Heart left ventricle (tissue), 16 donors: Measurements from ENCODE around the gene SOX6. TPM values are rescaled to one million over a fixed set of nuclear protein-coding genes. Genes with fewer than 3 reads are reported as not detected.

Experiments used
- ATAC-seq, 4 donors: fragments of 200-7000 bp; cut with Tn5 transposase; one replicate each; pipeline ENCODE4 v1.9.1; 2020 to 2022; ENCODE audit warnings: moderate library complexity in 4 of 4, mild to moderate bottlenecking in 3 of 4, moderate number of reproducible peaks in 1 of 4
- DNase-seq, 5 donors: peaks; one replicate each; pipeline ENCODE4 v3.0.0-alpha.2; 2020
- H3K27ac ChIP-seq, 12 donors: fragments of 200-600 bp; sonication (generic) in 4 of 12; one replicate each; pipeline versions ENCODE4 v1.5.0 to v1.8.0; 2016 to 2022; ENCODE audit warnings: mild to moderate bottlenecking in 2 of 12
- H3K27me3 ChIP-seq, 9 donors: fragments of 200-600 bp; sonication (generic) in 2 of 9; one replicate each; pipeline versions ENCODE4 v1.5.1 to v1.8.0; 2016 to 2022; ENCODE audit warnings: mild to moderate bottlenecking in 3 of 9
- H3K36me3 ChIP-seq, 9 donors: fragments of 200-600 bp; sonication (generic) in 2 of 9; one replicate each; pipeline versions ENCODE4 v1.5.0 to v1.8.0; 2018 to 2022; ENCODE audit warnings: mild to moderate bottlenecking in 2 of 9
- H3K4me1 ChIP-seq, 12 donors: fragments of 200-600 bp; sonication (generic) in 4 of 12; one replicate each; pipeline versions ENCODE4 v1.5.0 to v1.8.0; 2016 to 2022; ENCODE audit warnings: mild to moderate bottlenecking in 3 of 12
- H3K4me3 ChIP-seq, 12 donors: fragments of 200-600 bp; sonication (generic) in 4 of 12; one replicate each; pipeline versions ENCODE4 v1.5.0 to v1.8.0; 2017 to 2022; ENCODE audit warnings: mild to moderate bottlenecking in 9 of 12, moderate library complexity in 4 of 12
- H3K9me3 ChIP-seq, 12 donors: fragments of 200-600 bp; sonication (generic) in 4 of 12; one replicate each; pipeline versions ENCODE4 v1.5.0 to v1.8.0; 2016 to 2022; ENCODE audit warnings: mild to moderate bottlenecking in 1 of 12
- CTCF ChIP-seq, 12 donors: fragments of 200-600 bp; sonication (generic) in 4 of 12; IDR thresholded peaks; one replicate each; pipeline versions ENCODE4 v1.5.0 to v1.8.0; 2018 to 2022; ENCODE audit warnings: antibody characterized with exemption in 12 of 12, mild to moderate bottlenecking in 5 of 12
- POLR2A ChIP-seq, 2 donors: fragments of 450-650 bp; IDR thresholded peaks; one replicate each; pipeline ENCODE4 v1.6.1; 2017; ENCODE audit warnings: antibody characterized with exemption in 2 of 2, mild to moderate bottlenecking in 2 of 2, moderate library complexity in 2 of 2
- whole genome bisulfite sequencing, 4 donors: extraction: QIAGEN DNeasy Blood & Tissue Kit in 2 of 4; methylation state at CpG; one replicate each; pipeline versions ENCODE4 v1.1.5 to v1.1.7; 2013 to 2018; 5-methylcytosine and 5-hydroxymethylcytosine counted together
- intact Hi-C, 10 donors: fragments of 100-400 bp; cut with DNase I; formaldehyde crosslinking; loops; one replicate each; pipeline versions ENCODE4 v1.11.1 to v1.14.2; 2022
- polyA plus RNA-seq, 2 donors: library from polyadenylated mRNA; stranded (reverse); fragments of 200-250 nt; gene quantifications; one replicate each; pipeline ENCODE4 v1.2.3, GENCODE V29; 2013
- total RNA-seq, 9 donors: library from RNA; depleted of rRNA in 2 of 9; stranded (reverse); fragments of >200 nt in 2 of 9; fragmentation: NEBNext Ultra II Directional in 3 of 9; extraction: Animal tissue kit (Norgen Biotek cat#: 25700) in 3 of 9; gene quantifications; one replicate each; pipeline versions ENCODE4 v1.1.0 to v1.2.4, GENCODE V29; 2016 to 2023
- donor health status: ischemic (EF 13 %, LVEDD 7.1; RV severe dilation, severe dysfunction).
- donor health status: healthy with polysubstance abuse.
- donor health status: DM: no; HTN: yes; CAD: no.
- donor health status: DM: no; HTN: no; CAD: no.
- donor health status: ischemic (EF 25% LVEDD 6.9; RV normal size, moderate dysfunction).
- donor health status: ischemic (EF 25% LVEDD 5.7; RV mildly dilated, moderate dysfunction).
- donor health status: healthy.
- donor health status: DM: yes; HTN: yes; CAD: no.
- donor health status: ischemic (EF 35%, LVEDD 5.7; RV mildly dilated, moderate dysfunction).
- donor health status: nonischemic (EF 11% LVEDD 7.7; RV severe dilation, severe dysfunction).
- donor health status: DM: yes; HTN: yes; CAD: no.
- donor health status: PGD.
- donor health status: ischemic (EF 29% LVEDD 5.4; RV normal size, mild dysfunction).
- donor health status: nonischemic (EF 23%, LVEDD 6.1; RV moderate dilation, normal function).

The SOX6 gene
- total and polyA plus RNA-seq, 11 donors: 1.5 to 39.6 (median 15.6) TPM

GRCh38 chr11:16359369-16359768 is 3.0 kb upstream of the SOX6 start:
- intact Hi-C loops: loop anchor here in 1 of 10 donors (10.0 kb wide), 1 partner anchor 245 kb away; no protein-coding TSS in a partner anchor
- Histone ChIP-seq H3K4me3 (no peak overlapping the region), H3K9me3 (no peaks in the 10 kb centered on the region), H3K27me3 (no peaks in the 10 kb centered on the region), H3K4me1 (peaks cover 0 to 51% (median 20%) of the 10 kb centered on the region in 12 donors), H3K27ac (no peak overlapping the region), H3K36me3 (no peaks in the 10 kb centered on the region)
- DNase-seq: no peak
- TF ChIP-seq CTCF (IDR thresholded peaks at IDR 0.05): no peak
- 60 to 66% (median 64%) methylated on average over 4 of the region's 4 CpGs for WGBS, 4 donors
- ATAC-seq: no peak

GRCh38 chr11:16358726-16359125 is 2.4 kb upstream of the SOX6 start:
- DNase-seq (no peak), ATAC-seq (no peak)
- peaks cover 0 to 46% (median 20%) of the 10 kb centered on the region in 12 donors for H3K4me1 ChIP-seq
- H3K4me3 ChIP-seq: no peak overlapping the region
- no peak overlapping the region for H3K27ac ChIP-seq
- no peaks in the 10 kb centered on the region for H3K27me3 ChIP-seq
- H3K36me3 ChIP-seq: no peaks in the 10 kb centered on the region
- H3K9me3 ChIP-seq: no peaks in the 10 kb centered on the region
- TF ChIP-seq POLR2A (IDR thresholded peaks at IDR 0.05) (no peak), CTCF (IDR thresholded peaks at IDR 0.05) (no peak)
- intact Hi-C loops: loop anchor here in 1 of 10 donors (10.0 kb wide), 1 partner anchor 246 kb away; no protein-coding TSS in a partner anchor

GRCh38 chr11:16357775-16358174 is 1.4 kb upstream of the SOX6 start:
- Histone ChIP-seq H3K27ac (peak overlapping the region in 4 of 12 donors; percentile 47 to 73 (median 58)), H3K4me1 (peaks cover 0 to 41% (median 22%) of the 10 kb centered on the region in 12 donors), H3K4me3 (no peak overlapping the region), H3K27me3 (no peaks in the 10 kb centered on the region), H3K36me3 (no peaks in the 10 kb centered on the region), H3K9me3 (no peaks in the 10 kb centered on the region)
- DNase-seq: no peak
- TF ChIP-seq CTCF (IDR thresholded peaks at IDR 0.05): no peak
- TF ChIP-seq POLR2A (IDR thresholded peaks at IDR 0.05): no peak
- no peak for ATAC-seq
- 71 to 82% (median 77%) methylated on average over 2 of the region's 2 CpGs for WGBS, 4 donors
- intact Hi-C loops: loop anchor here in 1 of 10 donors (10.0 kb wide), 1 partner anchor 247 kb away; no protein-coding TSS in a partner anchor

GRCh38 chr11:16356761-16357393 is 531 bp upstream of the SOX6 start:
- Histone ChIP-seq H3K9me3 (no peaks in the 10 kb centered on the region), H3K36me3 (no peaks in the 10 kb centered on the region), H3K27ac (peak overlapping the region in 11 of 12 donors; percentile 3 to 76 (median 47)), H3K27me3 (no peaks in the 10 kb centered on the region), H3K4me1 (peaks cover 0 to 44% (median 22%) of the 10 kb centered on the region in 12 donors), H3K4me3 (peak overlapping the region in 4 of 12 donors; percentile 0 to 16 (median 12))
- WGBS, 4 donors: 16 to 28% (median 20%) methylated on average over 3 of the region's 3 CpGs
- DNase-seq: peak in 4 of 5 donors; percentile 31 to 53 (median 36)
- TF ChIP-seq CTCF (IDR thresholded peaks at IDR 0.05) (no peak), POLR2A (IDR thresholded peaks at IDR 0.05) (no peak)
- intact Hi-C loops: loop anchor here in 1 of 10 donors (10.0 kb wide), 1 partner anchor 248 kb away; no protein-coding TSS in a partner anchor
- peak; percentile 76 to 89 (median 80) for ATAC-seq
